Suprapubic skin (tissue), 3 donors: ENCODE results near the gene ERN1.

Experiments used
- POLR2A ChIP-seq, 2 donors: fragments of 450-650 bp; IDR thresholded peaks; one replicate each; pipeline ENCODE4 v1.6.1; 2017; ENCODE audit warnings: antibody characterized with exemption in 2 of 2, mild to moderate bottlenecking in 2 of 2, moderate library complexity in 2 of 2
- TF ChIP-seq, protein P1 (sequence below), 2 donors: fragments of 200-600 bp in 1 of 2; fragments of 450-650 bp in 1 of 2; sonication (generic) in 1 of 2; IDR thresholded peaks; one replicate each; pipeline ENCODE4 v1.5.1; 2016 to 2019; ENCODE audit warnings: antibody characterized with exemption in 2 of 2, mild to moderate bottlenecking in 1 of 2, moderate library complexity in 1 of 2

DNA sequence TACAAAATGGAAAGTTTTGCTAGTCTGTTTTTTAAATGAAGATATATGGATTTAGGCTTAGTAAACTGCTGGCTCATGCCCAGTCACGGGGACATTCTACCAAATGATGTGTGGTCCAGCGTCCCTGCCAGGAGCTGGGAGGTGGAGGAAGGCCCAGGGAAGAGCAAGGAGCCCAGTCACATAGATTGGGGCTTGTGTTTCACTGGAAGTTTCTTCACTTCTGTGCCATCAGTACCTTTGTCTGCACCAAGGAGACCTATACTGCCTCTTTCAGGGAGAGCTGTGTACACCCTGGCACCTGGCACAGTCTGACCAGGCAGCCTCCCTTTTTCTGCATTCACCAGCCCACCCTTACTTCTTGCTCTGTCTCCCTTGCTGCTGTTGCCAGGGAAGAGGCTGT is 32.6 kb upstream of the ERN1 start:
- TF ChIP-seq, protein P1, sequence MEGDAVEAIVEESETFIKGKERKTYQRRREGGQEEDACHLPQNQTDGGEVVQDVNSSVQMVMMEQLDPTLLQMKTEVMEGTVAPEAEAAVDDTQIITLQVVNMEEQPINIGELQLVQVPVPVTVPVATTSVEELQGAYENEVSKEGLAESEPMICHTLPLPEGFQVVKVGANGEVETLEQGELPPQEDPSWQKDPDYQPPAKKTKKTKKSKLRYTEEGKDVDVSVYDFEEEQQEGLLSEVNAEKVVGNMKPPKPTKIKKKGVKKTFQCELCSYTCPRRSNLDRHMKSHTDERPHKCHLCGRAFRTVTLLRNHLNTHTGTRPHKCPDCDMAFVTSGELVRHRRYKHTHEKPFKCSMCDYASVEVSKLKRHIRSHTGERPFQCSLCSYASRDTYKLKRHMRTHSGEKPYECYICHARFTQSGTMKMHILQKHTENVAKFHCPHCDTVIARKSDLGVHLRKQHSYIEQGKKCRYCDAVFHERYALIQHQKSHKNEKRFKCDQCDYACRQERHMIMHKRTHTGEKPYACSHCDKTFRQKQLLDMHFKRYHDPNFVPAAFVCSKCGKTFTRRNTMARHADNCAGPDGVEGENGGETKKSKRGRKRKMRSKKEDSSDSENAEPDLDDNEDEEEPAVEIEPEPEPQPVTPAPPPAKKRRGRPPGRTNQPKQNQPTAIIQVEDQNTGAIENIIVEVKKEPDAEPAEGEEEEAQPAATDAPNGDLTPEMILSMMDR (IDR thresholded peaks at IDR 0.05): no peak
- no peak for TF ChIP-seq POLR2A (IDR thresholded peaks at IDR 0.05)
